Peyer's patch (tissue), 4 donors: Measurements from ENCODE around the gene RING1. TPM values are rescaled to one million over a fixed set of nuclear protein-coding genes. Genes with fewer than 3 reads are reported as not detected.

Source experiments
- DNase-seq, 3 donors: peaks; one replicate each; pipeline ENCODE4 v3.0.0-alpha.2; 2017 to 2019
- H3K27ac ChIP-seq, 4 donors: fragments of 200-600 bp; sonication (generic); one replicate each; pipeline ENCODE4 v1.5.1; 2016 to 2019
- H3K27me3 ChIP-seq, 2 donors: fragments of 200-600 bp; sonication (generic); one replicate each; pipeline ENCODE4 v1.5.1; 2019
- H3K36me3 ChIP-seq, 3 donors: fragments of 200-600 bp; sonication (generic); one replicate each; pipeline ENCODE4 v1.5.1; 2016 to 2019
- H3K4me1 ChIP-seq, 4 donors: fragments of 200-600 bp; sonication (generic); one replicate each; pipeline ENCODE4 v1.5.1; 2016 to 2019
- H3K4me3 ChIP-seq, 4 donors: fragments of 200-600 bp; sonication (generic); 1 replicate in 3 of 4; 2 replicates in 1 of 4; pipeline ENCODE4 v1.5.1; 2016 to 2019; ENCODE audit warnings: mild to moderate bottlenecking in 1 of 4
- H3K9me3 ChIP-seq, 4 donors: fragments of 200-600 bp; sonication (generic); one replicate each; pipeline ENCODE4 v1.5.1; 2016 to 2019; ENCODE audit warnings: mild to moderate bottlenecking in 1 of 4
- CTCF ChIP-seq, 6 experiments: fragments of 450-650 bp in 4 of 6; fragments of 200-600 bp in 2 of 6; sonication (generic) in 1 of 6; IDR thresholded peaks; one replicate each; pipeline ENCODE4 v1.5.1; 2017 to 2019; ENCODE audit warnings: antibody characterized with exemption in 6 of 6, mild to moderate bottlenecking in 3 of 6, moderate library complexity in 1 of 6
- POLR2A ChIP-seq, 2 donors: fragments of 450-650 bp; IDR thresholded peaks; one replicate each; pipeline ENCODE4 v1.5.1; 2017; ENCODE audit warnings: antibody characterized with exemption in 2 of 2, mild to moderate bottlenecking in 2 of 2, moderate library complexity in 2 of 2
- small RNA-seq, 2 donors: library from RNA; depleted of rRNA; stranded (forward); fragments of <200 nt; gene quantifications; one replicate each; pipeline ENCODE3, GENCODE V24; 2016
- total RNA-seq, 4 donors: library from RNA; depleted of rRNA; stranded (reverse); fragments of >200 nt; gene quantifications; one replicate each; pipeline ENCODE4 v1.1.0, GENCODE V29; 2016

The RING1 gene
- total RNA-seq, 4 donors from 2014 or later = 18.2 to 38.0 (median 20.7) TPM

- Histone ChIP-seq H3K27ac (no peak overlapping the region), H3K4me3 (no peak overlapping the region), H3K9me3 (no peaks in the 10 kb centered on the region), H3K27me3 (no peaks in the 10 kb centered on the region), H3K4me1 (peaks cover 0 to 13% (median 2%) of the 10 kb centered on the region in 4 donors), H3K36me3 (peaks cover 0 to 27% (median 0%) of the 10 kb centered on the region in 3 donors)
- TF ChIP-seq POLR2A (IDR thresholded peaks at IDR 0.05) (no peak), CTCF (IDR thresholded peaks at IDR 0.05) (no peak)
- no peak for DNase-seq
Observed at GRCh38 chr6:33254591-33254990, 46.3 kb downstream of the RING1 start.

GRCh38 chr6:33259032-33259431 is 50.7 kb downstream of the RING1 start:
- H3K36me3 ChIP-seq = peaks cover 0 to 56% (median 4%) of the 10 kb centered on the region in 3 donors
- H3K4me1 ChIP-seq = no peaks in the 10 kb centered on the region
- H3K27ac ChIP-seq = no peak overlapping the region
- H3K9me3 ChIP-seq = no peaks in the 10 kb centered on the region
- no peak for DNase-seq
- H3K27me3 ChIP-seq = no peaks in the 10 kb centered on the region
- H3K4me3 ChIP-seq = no peak overlapping the region
- TF ChIP-seq CTCF (IDR thresholded peaks at IDR 0.05) = no peak
- TF ChIP-seq POLR2A (IDR thresholded peaks at IDR 0.05) = no peak

Small RNA genes within 50 kb of the gene (small RNA-seq; reads per million reads assigned to genes)
- gene MIR219A1 = 1.3 to 2.9 reads per million in 2 donors
- 0 to 0.06 reads per million in 2 donors for gene RNY4P10

Other genes starting within 250 kb of the RING1 start
- 100 to 1,000 TPM; 146 to 525 (median 205) TPM for gene BRD2, start 239.9 kb upstream of the RING1 start, total RNA-seq
- 10 to 100 TPM in 1 of 4 donors, 1 to 10 TPM in 1, under 1 TPM in 1, not detected in 1; 0.95 to 26.4 (median 1.5) TPM for gene HLA-DOA, start 198.9 kb upstream of the RING1 start, total RNA-seq
- 10 to 100 TPM; 14.6 to 70.1 (median 50.4) TPM for gene HLA-DPA1, start 134.9 kb upstream of the RING1 start, total RNA-seq
- gene HLA-DPB1, start 132.5 kb upstream of the RING1 start, total RNA-seq = 100 to 1,000 TPM in 1 of 4 donors, 10 to 100 TPM in 2, 1 to 10 TPM in 1; 9.5 to 104 (median 19.7) TPM
- gene COL11A2, start 16.0 kb upstream of the RING1 start, total RNA-seq = 1 to 10 TPM in 1 of 4 donors, under 1 TPM in 2, not detected in 1; 0.18 to 2.5 (median 0.54) TPM
- 10 to 100 TPM; 23.1 to 56.7 (median 36.6) TPM for gene RXRB, start 7.8 kb upstream of the RING1 start, total RNA-seq
- gene SLC39A7, start 7.6 kb upstream of the RING1 start, total RNA-seq = 10 to 100 TPM; 33.8 to 99.0 (median 55.0) TPM
- gene HSD17B8, start 3.8 kb upstream of the RING1 start, total RNA-seq = 10 to 100 TPM; 26.4 to 58.0 (median 44.0) TPM
- gene VPS52, start 63.4 kb downstream of the RING1 start, total RNA-seq = 100 to 1,000 TPM in 2 of 4 donors, 10 to 100 TPM in 2; 56.7 to 132 (median 95.8) TPM
- 1,000 to 10,000 TPM in 2 of 4 donors, 100 to 1,000 TPM in 2; 697 to 1,875 (median 903) TPM for gene RPS18, start 63.6 kb downstream of the RING1 start, total RNA-seq
- 10 to 100 TPM in 3 of 4 donors, 1 to 10 TPM in 1; 8.3 to 33.1 (median 28.5) TPM for gene B3GALT4, start 68.6 kb downstream of the RING1 start, total RNA-seq
- 100 to 1,000 TPM in 1 of 4 donors, 10 to 100 TPM in 3; 22.1 to 102 (median 34.3) TPM for gene WDR46, start 80.7 kb downstream of the RING1 start, total RNA-seq
- 10 to 100 TPM; 12.4 to 24.8 (median 14.4) TPM for gene PFDN6, start 81.1 kb downstream of the RING1 start, total RNA-seq
- gene RGL2, start 90.4 kb downstream of the RING1 start, total RNA-seq = 10 to 100 TPM; 15.4 to 89.1 (median 39.4) TPM
- gene TAPBP, start 105.6 kb downstream of the RING1 start, total RNA-seq = 100 to 1,000 TPM in 3 of 4 donors, 10 to 100 TPM in 1; 73.4 to 324 (median 204) TPM
- gene ZBTB22, start 109.2 kb downstream of the RING1 start, total RNA-seq = 10 to 100 TPM; 11.6 to 27.6 (median 20.2) TPM
- 10 to 100 TPM; 40.1 to 86.6 (median 45.9) TPM for gene DAXX, start 114.5 kb downstream of the RING1 start, total RNA-seq
- 10 to 100 TPM; 10.9 to 28.1 (median 18.3) TPM for gene KIFC1, start 183.3 kb downstream of the RING1 start, total RNA-seq
- gene PHF1, start 202.5 kb downstream of the RING1 start, total RNA-seq = 10 to 100 TPM; 46.8 to 86.1 (median 77.3) TPM
- 100 to 1,000 TPM in 2 of 4 donors, 10 to 100 TPM in 2; 43.7 to 134 (median 96.2) TPM for gene CUTA, start 209.6 kb downstream of the RING1 start, total RNA-seq
- gene SYNGAP1, start 211.6 kb downstream of the RING1 start, total RNA-seq = 10 to 100 TPM in 3 of 4 donors, 1 to 10 TPM in 1; 5.4 to 42.1 (median 15.0) TPM
- 1 to 10 TPM in 2 of 4 donors, under 1 TPM in 1, not detected in 1; 0.70 to 5.0 (median 2.6) TPM for gene ZBTB9, start 246.1 kb downstream of the RING1 start, total RNA-seq